K562 (cell line): ENCODE results near the gene ATP13A4. TPM values are rescaled to one million over a fixed set of nuclear protein-coding genes. Genes with fewer than 3 reads are reported as not detected.

Experiments
- ATF6 ChIP-seq: sonication (generic); formaldehyde crosslinking; IDR thresholded peaks from 2 replicates; pipeline ENCODE4 v1.4.0; 2020; ENCODE audit warnings: mild to moderate bottlenecking, missing genetic modification reagents
- BRD9 ChIP-seq: fragments of 450-650 bp; IDR thresholded peaks from 2 replicates; pipeline ENCODE4 v1.6.1; 2018; ENCODE audit warnings: low read depth; ENCODE audit not compliant: partially characterized antibody
- CBX1 ChIP-seq: sonication (generic); IDR thresholded peaks from 2 replicates; pipeline ENCODE4 v1.6.1; 2016; ENCODE audit warnings: antibody characterized with exemption, low read depth, mild to moderate bottlenecking
- CHAMP1 ChIP-seq: fragments of 450-650 bp; IDR thresholded peaks from 2 replicates; pipeline ENCODE4 v1.6.1; 2016; ENCODE audit warnings: mild to moderate bottlenecking
- CREBBP ChIP-seq: IDR thresholded peaks from one replicate; pipeline ENCODE4 v1.6.1; 2012; ENCODE audit warnings: low read depth, mild to moderate bottlenecking, control low read depth, inconsistent platforms, low read length
- DPF2 ChIP-seq: fragments of 450-650 bp; IDR thresholded peaks from 2 replicates; pipeline ENCODE4 v1.6.1; 2016
- E2F1 ChIP-seq: sonication (generic); formaldehyde crosslinking; IDR thresholded peaks from 2 replicates; pipeline ENCODE4 v1.8.1; 2023; ENCODE audit warnings: mild to moderate bottlenecking, missing genetic modification reagents, moderate library complexity
- GMEB1 ChIP-seq: fragments of 250-450 bp; sonication (Bioruptor Pico); IDR thresholded peaks from 2 replicates; pipeline ENCODE4 v1.4.0; 2020; ENCODE audit warnings: mild to moderate bottlenecking
- KDM2B ChIP-seq: fragments of 250-450 bp; sonication (Bioruptor Pico); IDR thresholded peaks from 2 replicates; pipeline ENCODE4 v1.8.0; 2021; ENCODE audit warnings: mild to moderate bottlenecking, moderate library complexity
- MITF ChIP-seq: IDR thresholded peaks from 2 replicates; pipeline ENCODE4 v1.6.1; 2014; ENCODE audit warnings: antibody characterized with exemption
- MLLT1 ChIP-seq, 2 experiments: fragments of 450-650 bp; IDR thresholded peaks; 2 replicates each; pipeline ENCODE4 v1.6.1; 2016
- NR2C2 ChIP-seq, 2 experiments: fragments of 200-800 bp in 1 of 2; sonication (Bioruptor generic) in 1 of 2; sonication (generic) in 1 of 2; formaldehyde crosslinking in 1 of 2; IDR thresholded peaks; 2 replicates each; pipeline versions ENCODE4 v1.6.1 to v1.8.0; 2016 to 2022; ENCODE audit warnings: mild to moderate bottlenecking in 1 of 2, missing compliant biosample characterization in 1 of 2, missing genetic modification characterization in 1 of 2, missing genetic modification reagents in 1 of 2
- TRIM25 ChIP-seq: fragments of 450-650 bp; IDR thresholded peaks from 2 replicates; pipeline ENCODE4 v1.7.0; 2016; ENCODE audit warnings: borderline replicate concordance
- ZNF507 ChIP-seq: conservative IDR thresholded peaks from 2 replicates; pipeline ENCODE4 v1.6.1; 2017; ENCODE audit warnings: missing genetic modification characterization, missing compliant biosample characterization
- polyA plus RNA-seq, 8 experiments: library from polyadenylated mRNA; depleted of rRNA in 4 of 8; stranded (reverse) in 5 of 8; unstranded in 3 of 8; fragments of >200 nt; fragmentation: Nextera tagmentation in 2 of 8; fragmentation: Illumina TruSeq in 1 of 8; extraction: Ambion mirVana in 2 of 8; extraction: Trizol in 1 of 8; gene quantifications; 2 replicates each; pipeline versions ENCODE4 v1.2.1 to v1.2.3, GENCODE V29; 2011 to 2014; ENCODE audit warnings: inconsistent platforms in 1 of 8, missing spikeins in 1 of 8
- total RNA-seq, 7 experiments: library from RNA; depleted of rRNA in 6 of 7; stranded (reverse); fragments of >200 nt in 6 of 7; fragmentation: Illumina TruSeq in 2 of 7; extraction: Trizol in 2 of 7; gene quantifications; 2 replicates each; pipeline versions ENCODE4 v1.2.1 to v1.2.3, GENCODE V29; 2011 to 2021; ENCODE audit warnings: low replicate concordance in 1 of 7

ATP13A4 gene
- total and polyA plus RNA-seq, 9 of the 15 experiments (the other 6 are each of a cell fraction or from before 2014, with no cell fraction given): 0.03 to 0.14 (median 0.07) TPM; not detected in 6

- TF ChIP-seq BRD9 (peak; percentile 79), MITF (no peak), NR2C2 (CRISPR knock-in tag; IDR thresholded peaks at IDR 0.05) (no peak), NR2C2 (tag; IDR thresholded peaks at IDR 0.05) (no peak), E2F1 (CRISPR knock-in tag) (no peak), CHAMP1 (no peak), MLLT1 (IDR thresholded peaks at IDR 0.05) (peak in 1 of 2 experiments; percentile 69; a peak in 1 of 4 replicates), CREBBP (no peak), CBX1 (no peak), ZNF507 (tag) (no peak), KDM2B (CRISPR knock-in tag) (no peak), TRIM25 (peak; percentile 79; the same call in 1 of the 2 replicates), GMEB1 (CRISPR knock-in tag) (no peak), DPF2 (no peak), ATF6 (no peak)
These were observed 39.0 kb upstream of the ATP13A4 start (continued) for GRCh38 chr3:193593668-193594030.
